Measurements from ENCODE around the gene KCNG1. TPM values are rescaled to one million over a fixed set of nuclear protein-coding genes. Genes with fewer than 3 reads are reported as not detected.

KCNG1 gene
- total RNA-seq, 1 donor from 2014 or later: 3.6 TPM

GRCh38 chr20:51064137-51064536 lies 41.2 kb upstream of the KCNG1 start:
- H3K36me3 Mint-ChIP-seq (ENCODE audit: unreplicated experiment): no peaks in the 10 kb centered on the region
- H3K4me3 Mint-ChIP-seq (ENCODE audit: unreplicated experiment): no peak overlapping the region
- no peak for TF ChIP-seq CTCF (IDR thresholded peaks at IDR 0.05; ENCODE audit: partially characterized antibody, unreplicated experiment)
- H3K27me3 Mint-ChIP-seq (ENCODE audit: unreplicated experiment): no peaks in the 10 kb centered on the region
- H3K9me3 Mint-ChIP-seq (ENCODE audit: unreplicated experiment): no peaks in the 10 kb centered on the region
- no peaks in the 10 kb centered on the region for H3K4me1 Mint-ChIP-seq (ENCODE audit: low read depth, unreplicated experiment)
- DNase-seq: no peak
- no peak overlapping the region for H3K27ac Mint-ChIP-seq (ENCODE audit: unreplicated experiment)

- Mint-ChIP-seq H3K27ac (ENCODE audit: unreplicated experiment) (no peak overlapping the region), H3K9me3 (ENCODE audit: unreplicated experiment) (no peaks in the 10 kb centered on the region), H3K4me3 (ENCODE audit: unreplicated experiment) (no peak overlapping the region), H3K4me1 (ENCODE audit: low read depth, unreplicated experiment) (no peaks in the 10 kb centered on the region), H3K36me3 (ENCODE audit: unreplicated experiment) (no peaks in the 10 kb centered on the region), H3K27me3 (ENCODE audit: unreplicated experiment) (no peaks in the 10 kb centered on the region)
- no peak for TF ChIP-seq CTCF (IDR thresholded peaks at IDR 0.05; ENCODE audit: partially characterized antibody, unreplicated experiment)
- DNase-seq: no peak
These were observed 39.2 kb upstream of the KCNG1 start for GRCh38 chr20:51062065-51062464.

GRCh38 chr20:51061418-51062045 lies 38.6 kb upstream of the KCNG1 start:
- no peak for DNase-seq
- no peaks in the 10 kb centered on the region for H3K9me3 Mint-ChIP-seq (ENCODE audit: unreplicated experiment)
- no peaks in the 10 kb centered on the region for H3K36me3 Mint-ChIP-seq (ENCODE audit: unreplicated experiment)
- H3K4me1 Mint-ChIP-seq (ENCODE audit: low read depth, unreplicated experiment): no peaks in the 10 kb centered on the region
- TF ChIP-seq CTCF (IDR thresholded peaks at IDR 0.05; ENCODE audit: partially characterized antibody, unreplicated experiment): no peak
- H3K27ac Mint-ChIP-seq (ENCODE audit: unreplicated experiment): no peak overlapping the region
- H3K4me3 Mint-ChIP-seq (ENCODE audit: unreplicated experiment): no peak overlapping the region
- no peaks in the 10 kb centered on the region for H3K27me3 Mint-ChIP-seq (ENCODE audit: unreplicated experiment)

GRCh38 chr20:51060301-51060700 lies 37.4 kb upstream of the KCNG1 start:
- H3K27me3 Mint-ChIP-seq (ENCODE audit: unreplicated experiment): no peaks in the 10 kb centered on the region
- no peaks in the 10 kb centered on the region for H3K4me1 Mint-ChIP-seq (ENCODE audit: low read depth, unreplicated experiment)
- no peak for DNase-seq
- no peak overlapping the region for H3K4me3 Mint-ChIP-seq (ENCODE audit: unreplicated experiment)
- no peak for TF ChIP-seq CTCF (IDR thresholded peaks at IDR 0.05; ENCODE audit: partially characterized antibody, unreplicated experiment)
- no peaks in the 10 kb centered on the region for H3K9me3 Mint-ChIP-seq (ENCODE audit: unreplicated experiment)
- H3K36me3 Mint-ChIP-seq (ENCODE audit: unreplicated experiment): no peaks in the 10 kb centered on the region
- H3K27ac Mint-ChIP-seq (ENCODE audit: unreplicated experiment): no peak overlapping the region

- no peaks in the 10 kb centered on the region for H3K27me3 Mint-ChIP-seq (ENCODE audit: unreplicated experiment)
- no peak overlapping the region for H3K4me3 Mint-ChIP-seq (ENCODE audit: unreplicated experiment)
- H3K9me3 Mint-ChIP-seq (ENCODE audit: unreplicated experiment): no peaks in the 10 kb centered on the region
- no peak for DNase-seq
- no peak for TF ChIP-seq CTCF (IDR thresholded peaks at IDR 0.05; ENCODE audit: partially characterized antibody, unreplicated experiment)
- H3K27ac Mint-ChIP-seq (ENCODE audit: unreplicated experiment): no peak overlapping the region
- H3K4me1 Mint-ChIP-seq (ENCODE audit: low read depth, unreplicated experiment): no peaks in the 10 kb centered on the region
- H3K36me3 Mint-ChIP-seq (ENCODE audit: unreplicated experiment): no peaks in the 10 kb centered on the region
These were observed 37.0 kb upstream of the KCNG1 start for GRCh38 chr20:51059862-51060261.

All from glutamatergic neuron (in vitro differentiated cells).